Activated CD4-positive, alpha-beta T cell treated with anti-CD3 and anti-CD28 coated beads, Interleukin-2, amount 50 U/mL, for 1 hour (primary cell): ENCODE measurements around the gene MARK1.

ENCODE experiments used
- DNase-seq: peaks from one replicate; pipeline ENCODE4 v3.0.0-alpha.2; 2020

Gene MARK1

GRCh38 chr1:220692436-220693228 is 164.7 kb downstream of the MARK1 start:
- DNase-seq: no peak

DNA sequence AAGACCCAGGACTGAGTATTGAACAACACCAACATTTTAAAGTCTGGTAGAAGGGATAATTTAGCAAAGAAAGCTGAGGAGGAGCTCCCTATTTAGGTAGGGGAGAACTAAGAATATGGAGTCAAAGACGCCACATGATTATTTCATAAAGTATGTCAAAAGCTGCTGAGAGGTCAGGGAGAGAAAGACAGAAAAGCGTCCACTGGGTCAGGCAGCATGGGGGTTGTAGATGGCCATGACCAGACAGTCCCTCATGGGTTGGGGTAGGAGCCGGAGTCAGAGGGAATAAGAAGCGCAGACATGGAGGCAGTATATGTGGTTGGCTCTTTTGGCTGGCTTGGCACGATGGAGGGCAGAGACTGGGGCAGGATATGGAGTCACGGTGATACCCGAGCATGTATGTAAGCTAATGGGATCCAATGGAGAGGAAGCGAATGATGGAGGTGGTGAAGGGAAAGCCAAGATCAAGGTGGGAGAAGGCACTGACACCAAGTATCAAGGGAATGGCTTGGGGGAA is 167.0 kb downstream of the MARK1 start:
- no peak for DNase-seq

- no peak for DNase-seq
These were observed 167.5 kb downstream of the MARK1 start for GRCh38 chr1:220695426-220695825.

- DNase-seq: no peak
These were observed 168.4 kb downstream of the MARK1 start for GRCh38 chr1:220696226-220696862.

DNA sequence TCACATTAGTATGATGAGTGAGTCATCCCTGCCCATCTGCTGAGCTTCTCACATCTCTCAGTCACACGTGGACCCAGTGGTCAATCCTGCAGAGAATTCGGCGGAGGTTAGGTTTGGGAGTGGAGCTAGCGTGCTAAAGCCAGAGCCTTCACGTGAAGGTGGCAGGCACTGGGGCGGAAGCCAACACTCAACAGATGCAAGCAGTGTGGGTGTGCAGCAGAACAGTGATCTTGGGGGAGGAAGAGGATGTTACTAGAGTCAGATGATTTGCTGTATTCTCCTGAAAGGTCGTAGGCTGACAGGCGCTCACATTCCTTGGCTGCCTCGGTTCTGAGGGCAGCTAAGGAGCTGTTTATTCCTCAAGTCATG is 168.9 kb downstream of the MARK1 start:
- DNase-seq: no peak

- DNase-seq: no peak
These were observed 169.4 kb downstream of the MARK1 start for GRCh38 chr1:220697326-220697725.

DNA sequence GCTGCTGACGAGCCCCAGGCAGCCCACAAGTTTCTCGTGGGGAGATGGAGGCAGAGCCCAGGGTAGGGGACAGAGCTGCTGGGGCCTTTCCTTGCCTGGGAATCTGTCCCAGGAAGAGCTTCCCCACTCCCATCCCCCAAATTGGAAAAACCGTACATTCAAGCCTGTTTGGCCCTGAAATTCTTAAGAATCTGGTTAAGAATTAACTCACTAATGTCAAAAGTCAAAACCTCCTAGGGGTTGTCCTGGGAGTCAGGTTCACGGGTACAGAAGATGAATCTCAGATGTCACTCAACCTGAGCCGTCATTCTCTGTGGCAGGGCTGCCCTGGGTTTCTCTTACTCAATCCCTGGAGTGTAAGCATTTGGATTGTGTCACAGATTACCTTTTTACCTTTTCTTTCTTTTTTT is 170.7 kb downstream of the MARK1 start:
- DNase-seq: no peak

DNA sequence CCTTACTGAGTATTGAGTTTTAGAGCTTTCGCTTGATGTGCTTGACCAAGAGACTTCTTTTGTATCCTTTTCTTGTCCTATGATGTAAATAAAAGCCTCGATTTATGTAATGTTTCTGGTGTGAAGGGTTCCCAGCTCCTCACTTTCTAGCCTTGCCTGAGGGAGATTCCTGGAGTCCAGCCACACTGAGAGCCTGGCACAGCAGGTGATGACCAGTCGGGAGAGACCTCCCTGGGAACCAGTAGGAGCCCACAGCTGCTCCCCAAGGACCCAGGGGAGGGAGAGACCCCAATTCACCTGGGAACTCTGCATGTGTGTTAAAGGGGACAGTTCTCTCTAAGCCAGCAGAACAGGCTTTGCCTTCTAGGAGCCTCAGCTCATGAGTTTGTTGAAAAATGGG is 171.1 kb downstream of the MARK1 start:
- DNase-seq: no peak

DNA sequence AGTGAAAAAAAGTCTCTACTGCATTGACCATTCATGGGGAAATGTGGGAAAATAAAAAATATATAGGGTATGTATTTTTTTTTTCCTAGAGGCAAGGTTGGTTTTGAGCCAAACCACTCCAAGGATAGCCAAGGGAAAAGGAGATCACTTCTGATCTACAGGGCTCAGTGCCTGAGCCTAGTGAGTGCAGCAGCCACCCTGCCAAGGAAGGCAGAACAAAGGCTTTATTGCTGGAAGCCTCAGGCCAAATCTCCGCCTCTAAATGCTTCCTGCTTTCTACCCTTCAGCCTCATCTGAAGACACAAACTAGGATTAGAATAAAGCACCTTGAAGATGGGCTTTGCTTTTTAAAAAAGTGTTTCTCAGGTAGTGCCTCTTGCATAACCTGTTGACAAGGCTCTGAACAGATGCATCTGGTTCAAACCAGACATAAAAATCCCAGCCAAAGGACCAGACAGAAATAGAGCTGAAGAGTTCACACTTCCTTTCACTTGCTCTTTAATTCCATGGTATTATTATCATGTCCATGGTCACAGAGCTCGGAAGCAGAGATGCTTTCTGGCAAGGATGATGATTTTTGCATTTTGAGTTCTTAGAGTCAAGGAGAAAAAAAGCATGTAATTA is 172.7 kb downstream of the MARK1 start:
- no peak for DNase-seq

DNA sequence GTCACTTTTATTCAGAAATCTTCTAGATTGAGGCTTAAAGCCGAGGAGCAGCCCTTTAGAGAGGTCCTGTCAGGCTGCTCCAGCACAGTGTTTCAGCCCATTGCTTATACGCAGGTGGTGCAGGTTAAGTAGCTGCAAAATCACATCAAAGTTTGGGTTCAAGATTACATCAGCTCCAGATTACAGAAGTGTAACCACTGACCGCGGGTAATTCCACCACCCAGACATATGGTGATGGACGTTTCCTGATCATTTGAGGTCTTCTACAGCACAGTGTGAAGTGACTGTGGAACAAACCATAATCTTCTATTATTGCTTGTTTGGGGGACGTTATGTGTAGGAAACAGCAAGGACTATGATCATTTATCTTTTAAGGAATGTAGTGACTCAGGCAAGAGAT is 174.0 kb downstream of the MARK1 start:
- DNase-seq: no peak

DNA sequence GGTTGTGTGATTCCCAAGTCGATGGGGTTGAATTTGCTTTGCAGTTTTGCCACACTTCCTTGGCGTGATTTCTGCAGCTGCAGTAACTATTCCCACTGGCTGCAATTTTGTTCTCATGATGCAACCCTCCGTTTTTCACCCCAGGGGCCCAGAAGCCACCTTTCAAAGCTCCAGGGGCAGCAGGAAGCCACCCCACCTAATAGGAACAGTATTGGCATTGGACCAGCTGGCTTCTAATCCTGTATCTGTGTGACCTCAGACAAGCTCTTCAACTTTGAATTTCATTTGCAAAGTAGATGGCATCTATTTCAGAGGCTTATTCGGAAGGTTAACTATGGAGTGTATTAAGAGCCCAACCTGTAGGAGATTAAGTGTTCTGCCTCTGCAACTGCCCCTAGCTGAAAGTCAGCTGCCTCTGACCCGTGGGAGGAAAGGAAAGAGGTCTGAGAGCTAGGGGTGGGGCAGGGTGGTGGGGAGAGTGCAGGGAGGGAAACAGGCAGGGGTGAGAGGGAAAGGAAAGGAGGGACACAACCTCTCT is 174.9 kb downstream of the MARK1 start:
- DNase-seq: no peak

GRCh38 chr1:220703305-220703704 is 175.4 kb downstream of the MARK1 start:
- DNase-seq: no peak

DNA sequence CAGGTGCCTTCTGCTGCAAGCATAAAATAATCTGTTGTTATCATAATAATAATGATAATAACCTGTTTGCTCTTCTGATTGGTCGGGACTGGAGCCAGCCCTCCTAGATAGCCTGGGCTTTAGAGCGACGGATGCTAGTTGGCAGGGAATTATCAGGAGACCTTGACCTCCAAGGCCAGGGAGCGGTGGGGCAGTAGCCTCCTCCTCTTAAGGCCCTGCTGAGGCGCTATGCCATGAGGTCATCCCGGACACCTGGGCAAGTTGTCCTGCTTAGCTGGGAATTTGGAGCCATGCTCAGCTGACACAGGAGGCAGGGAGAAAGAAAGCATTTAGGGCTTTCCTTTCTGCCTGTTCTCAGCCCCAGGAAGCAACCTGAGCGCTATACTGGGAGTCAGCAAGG is 177.8 kb downstream of the MARK1 start:
- no peak for DNase-seq

DNA sequence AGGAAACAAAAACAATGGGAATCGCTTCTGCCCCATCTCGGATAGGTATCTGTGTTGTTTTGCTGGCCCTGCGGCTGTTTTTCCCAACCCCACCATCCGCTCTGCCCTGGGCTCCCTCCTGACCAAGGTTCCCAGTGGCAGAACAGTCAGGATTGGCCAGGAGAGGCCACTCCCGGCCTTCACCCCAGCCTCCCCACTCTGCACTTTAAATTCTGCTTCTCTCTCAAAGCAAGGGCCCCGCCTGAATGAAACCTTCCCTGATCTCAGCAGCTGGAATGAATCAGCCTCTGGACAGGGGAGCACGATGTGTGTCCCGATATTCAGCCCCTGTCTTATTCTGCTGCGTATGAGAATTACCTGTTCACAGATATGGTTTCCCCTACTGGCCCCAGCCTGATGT is 178.5 kb downstream of the MARK1 start:
- DNase-seq: no peak

GRCh38 chr1:220707160-220707559 is 179.2 kb downstream of the MARK1 start:
- DNase-seq: no peak

- no peak for DNase-seq
These were observed 180.3 kb downstream of the MARK1 start for GRCh38 chr1:220708244-220708643.

GRCh38 chr1:220708936-220709801 is 181.2 kb downstream of the MARK1 start:
- DNase-seq: no peak

DNA sequence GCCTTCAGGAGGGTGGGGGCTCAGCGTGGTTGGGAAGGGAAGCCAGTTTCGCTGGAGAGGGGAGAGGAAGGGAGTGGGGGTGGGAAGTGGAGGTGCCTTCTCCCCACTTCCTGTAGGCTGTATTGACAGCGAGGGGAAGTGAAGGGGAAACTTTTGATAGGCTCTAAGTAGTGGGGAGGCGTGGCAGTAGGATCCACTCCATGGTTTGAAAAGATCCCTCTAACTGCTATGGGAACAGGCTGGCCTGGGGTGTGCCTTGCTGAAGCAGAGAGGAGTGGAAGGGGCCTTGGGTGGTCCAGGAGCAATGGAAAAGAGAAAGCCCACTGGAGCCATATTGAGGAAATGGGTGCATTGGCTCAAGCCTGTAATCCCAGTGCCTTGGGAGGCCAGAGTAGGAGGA is 182.4 kb downstream of the MARK1 start:
- no peak for DNase-seq

DNA sequence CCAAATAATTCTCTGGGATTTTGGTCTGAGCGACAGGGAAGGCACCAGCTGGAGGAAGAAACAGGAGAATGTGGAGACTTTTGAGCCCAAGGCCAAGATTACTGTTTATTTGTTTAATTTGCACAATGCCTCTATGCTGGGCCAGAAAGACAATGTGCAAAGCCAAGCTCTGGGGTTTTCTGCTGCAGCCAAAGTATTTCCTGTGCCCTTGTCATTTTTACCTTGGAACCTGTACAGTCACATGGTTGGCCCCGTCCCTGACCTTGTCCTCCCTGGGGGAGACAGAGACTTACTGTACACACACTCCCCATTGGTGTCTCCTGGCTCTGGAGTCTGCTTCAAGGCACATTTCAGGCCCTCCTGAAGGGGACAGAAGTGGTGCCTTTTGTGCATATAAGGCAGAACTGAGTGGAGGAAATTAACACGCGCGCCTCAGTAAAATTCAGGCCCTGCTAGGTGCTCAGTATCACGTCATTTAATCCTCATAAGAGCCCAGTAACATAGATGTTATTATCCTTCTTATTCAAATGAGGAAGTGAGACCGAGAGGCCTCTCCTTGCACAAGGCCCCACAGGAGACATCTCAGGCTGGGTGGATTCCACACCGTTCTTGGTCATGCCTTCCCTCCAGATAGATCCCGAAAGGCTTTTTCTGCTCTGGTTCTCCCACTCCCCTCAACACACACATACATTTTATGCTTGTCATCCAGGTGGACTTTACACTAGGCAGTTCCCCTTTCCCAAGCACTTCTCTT is 183.3 kb downstream of the MARK1 start:
- DNase-seq: no peak
